SK-N-SH (cell line): ENCODE data around the gene KDM6B. TPM values are rescaled to one million over a fixed set of nuclear protein-coding genes. Genes with fewer than 3 reads are reported as not detected.

Source experiments
- CTCF ChIA-PET: fragments of 300-600, 350-600 bp; formaldehyde crosslinking; extraction: SDS; loops from one replicate; lab custom pipeline; 2021; lab: Yijun Ruan, JAX
- POLR2A ChIA-PET: fragments of 350-600 bp; sonication (Branson Sonifier 250); formaldehyde crosslinking; extraction: SDS; loops from one replicate; lab custom pipeline; 2020; ENCODE audit warnings: antibody characterized with exemption, inconsistent platforms; lab: Yijun Ruan, JAX
- DNase-seq: peaks from one replicate; pipeline ENCODE4 v3.0.0; 2012
- H2AFZ ChIP-seq: fragments of 200-600 bp; sonication (generic); 2 replicates; pipeline ENCODE4 v1.8.1; 2016; ENCODE audit warnings: antibody characterized with exemption, mild to moderate bottlenecking, low read depth
- H3F3A ChIP-seq: fragments of 200-600 bp; sonication (generic); replicated peaks from 2 replicates; pipeline ENCODE3; 2016; ENCODE audit warnings: antibody characterized with exemption, mild to moderate bottlenecking; ENCODE audit not compliant: insufficient read depth
- H3K27ac ChIP-seq, 2 experiments: fragments of 200-500 bp in 1 of 2; fragments of 200-600 bp in 1 of 2; sonication (Bioruptor generic) in 1 of 2; sonication (generic), shearing (Covaris generic) in 1 of 2; 2 replicates each; pipeline versions ENCODE4 v1.5.1 to v1.6.1; 2014 to 2016; ENCODE audit warnings: low read depth in 2 of 2, inconsistent platforms in 1 of 2, low read length in 1 of 2, mild to moderate bottlenecking in 1 of 2, mixed read lengths in 1 of 2
- H3K27me3 ChIP-seq: fragments of 200-600 bp; sonication (generic), shearing (Covaris generic); 2 replicates; pipeline ENCODE4 v1.6.1; 2016; ENCODE audit warnings: mixed run types; ENCODE audit not compliant: insufficient read depth
- H3K36me3 ChIP-seq, 2 experiments: fragments of 200-500 bp in 1 of 2; fragments of 200-600 bp in 1 of 2; sonication (Bioruptor generic) in 1 of 2; sonication (generic) in 1 of 2; replicated peaks in 1 of 2; 2 replicates each; pipeline versions ENCODE3 to v1.5.1; 2014 to 2016; ENCODE audit warnings: low read length in 1 of 2, mild to moderate bottlenecking in 1 of 2; ENCODE audit not compliant: insufficient read depth in 2 of 2, control insufficient read depth in 1 of 2
- H3K4me1 ChIP-seq, 2 experiments: fragments of 200-500 bp in 1 of 2; fragments of 200-600 bp in 1 of 2; sonication (Bioruptor generic) in 1 of 2; sonication (generic), shearing (Covaris generic) in 1 of 2; 2 replicates each; pipeline versions ENCODE4 v1.5.1 to v1.6.1; 2014 to 2016; ENCODE audit warnings: low read depth in 1 of 2, low read length in 1 of 2, mixed run types in 1 of 2; ENCODE audit not compliant: insufficient read depth in 2 of 2, control insufficient read depth in 1 of 2
- H3K4me2 ChIP-seq: fragments of 200-600 bp; sonication (generic), shearing (Covaris generic); 2 replicates; pipeline ENCODE4 v1.6.1; 2017; ENCODE audit warnings: mixed run types
- H3K4me3 ChIP-seq, 2 experiments: fragments of 200-500 bp in 1 of 2; fragments of 200-600 bp in 1 of 2; sonication (Bioruptor generic) in 1 of 2; sonication (generic), shearing (Covaris generic) in 1 of 2; 2 replicates each; pipeline versions ENCODE4 v1.5.1 to v1.8.1; 2014 to 2016; ENCODE audit warnings: low read depth in 2 of 2, inconsistent platforms in 1 of 2, low read length in 1 of 2, mild to moderate bottlenecking in 1 of 2, mixed read lengths in 1 of 2, moderate library complexity in 1 of 2
- H3K79me2 ChIP-seq: fragments of 200-600 bp; sonication (generic); 2 replicates; pipeline ENCODE4 v1.8.1; 2017; ENCODE audit warnings: mild to moderate bottlenecking; ENCODE audit not compliant: insufficient read depth
- H3K9ac ChIP-seq: fragments of 200-600 bp; sonication (generic); 2 replicates; pipeline ENCODE4 v1.6.1; 2017; ENCODE audit warnings: mixed run types
- H3K9me2 ChIP-seq: fragments of 200-600 bp; sonication (generic); 2 replicates; pipeline ENCODE4 v1.6.1; 2017; ENCODE audit warnings: mixed run types
- H3K9me3 ChIP-seq: fragments of 200-600 bp; sonication (generic); 2 replicates; pipeline ENCODE4 v1.6.1; 2017; ENCODE audit warnings: mixed run types, mild to moderate bottlenecking, moderate library complexity
- H4K20me1 ChIP-seq: fragments of 200-600 bp; sonication (generic); 2 replicates; pipeline ENCODE4 v1.6.1; 2017; ENCODE audit warnings: mild to moderate bottlenecking, mixed run types; ENCODE audit not compliant: insufficient read depth
- CHD2 ChIP-seq: fragments of 150-350 bp; IDR thresholded peaks from 2 replicates; pipeline ENCODE4 v1.6.1; 2018; ENCODE audit warnings: low read length; ENCODE audit not compliant: partially characterized antibody
- CTCF ChIP-seq: fragments of 200-600 bp; sonication (generic); IDR thresholded peaks from 2 replicates; pipeline ENCODE4 v1.6.1; 2017; ENCODE audit warnings: antibody characterized with exemption, mild to moderate bottlenecking, moderate library complexity
- ELF1 ChIP-seq: IDR thresholded peaks from 2 replicates; pipeline ENCODE4 v1.4.0; 2012
- FOSL2 ChIP-seq: IDR thresholded peaks from 2 replicates; pipeline ENCODE4 v1.4.0; 2012; ENCODE audit warnings: low read depth, mild to moderate bottlenecking, moderate library complexity, borderline replicate concordance
- FOXM1 ChIP-seq: IDR thresholded peaks from 2 replicates; pipeline ENCODE4 v1.4.0; 2012; ENCODE audit warnings: low read depth, mild to moderate bottlenecking
- GATA2 ChIP-seq: sonication (generic); formaldehyde crosslinking; IDR thresholded peaks from 2 replicates; pipeline ENCODE4 v1.5.0; 2020; ENCODE audit warnings: mild to moderate bottlenecking, missing genetic modification reagents
- IRF3 ChIP-seq: fragments of 150-350 bp; IDR thresholded peaks from 2 replicates; pipeline ENCODE4 v1.6.1; 2016; ENCODE audit warnings: mild to moderate bottlenecking, low read depth, low read length
- JUND ChIP-seq: IDR thresholded peaks from 2 replicates; pipeline ENCODE4 v1.4.0; 2012
- MAX ChIP-seq: IDR thresholded peaks from 2 replicates; pipeline ENCODE4 v1.4.0; 2012; ENCODE audit warnings: low read depth
- MEF2A ChIP-seq: IDR thresholded peaks from 2 replicates; pipeline ENCODE4 v1.4.0; 2012; ENCODE audit warnings: low read depth, borderline replicate concordance
- MXI1 ChIP-seq: IDR thresholded peaks from 2 replicates; pipeline ENCODE4 v1.6.1; 2012; ENCODE audit warnings: mild to moderate bottlenecking, low read depth, low read length, improper control_type of control experiment
- NFIC ChIP-seq: IDR thresholded peaks from 2 replicates; pipeline ENCODE4 v1.4.0; 2012; ENCODE audit warnings: borderline replicate concordance
- NRF1 ChIP-seq: IDR thresholded peaks from 2 replicates; pipeline ENCODE4 v1.6.1; 2012; ENCODE audit warnings: low read depth, mild to moderate bottlenecking, low read length
- RAD21 ChIP-seq: IDR thresholded peaks from 2 replicates; pipeline ENCODE4 v1.6.1; 2012; ENCODE audit warnings: mild to moderate bottlenecking, low read length
- RCOR1 ChIP-seq: fragments of 150-350 bp; IDR thresholded peaks from 2 replicates; pipeline ENCODE4 v1.6.1; 2017; ENCODE audit warnings: antibody characterized with exemption, low read length
- RFX5 ChIP-seq: IDR thresholded peaks from 2 replicates; pipeline ENCODE4 v1.6.1; 2012; ENCODE audit warnings: mild to moderate bottlenecking, improper control_type of control experiment, low read length
- SIN3A ChIP-seq: IDR thresholded peaks from 2 replicates; pipeline ENCODE4 v1.6.1; 2012; ENCODE audit warnings: low read depth, mild to moderate bottlenecking, low read length, moderate library complexity, borderline replicate concordance
- TAF1 ChIP-seq: IDR thresholded peaks from 2 replicates; pipeline ENCODE4 v1.6.1; 2012; ENCODE audit warnings: low read depth, mild to moderate bottlenecking, low read length, moderate library complexity, borderline replicate concordance
- TCF12 ChIP-seq: IDR thresholded peaks from 2 replicates; pipeline ENCODE4 v1.4.0; 2012
- USF1 ChIP-seq: IDR thresholded peaks from 2 replicates; pipeline ENCODE4 v1.4.0; 2012; ENCODE audit warnings: low read depth, borderline replicate concordance
- USF2 ChIP-seq: fragments of 150-350 bp; IDR thresholded peaks from 2 replicates; pipeline ENCODE4 v1.6.1; 2017; ENCODE audit warnings: antibody characterized with exemption, low read length, low read depth, borderline replicate concordance
- WGBS: methylation state at CpG from one replicate; pipeline ENCODE4 v1.1.6; 2017; ENCODE audit warnings: low lambda C conversion rate; 5-methylcytosine and 5-hydroxymethylcytosine counted together
- polyA plus RNA-seq, 3 experiments: library from polyadenylated mRNA; depleted of rRNA; stranded (reverse); fragments of >200 nt; gene quantifications; 2 replicates each; pipeline ENCODE4 v1.2.3, GENCODE V29; 2012

The KDM6B gene
- polyA plus RNA-seq, 1 of the 3 experiments (the other 2 are of a cell fraction) = 2.6 TPM

GRCh38 chr17:7864995-7865650 lies 31.1 kb downstream of the KDM6B start:
- ChIA-PET POLR2A (no interaction called here), CTCF (interaction anchor here (1.0 to 9.9 kb wide), 14 partner anchors 9 to 208 kb away, joined by 3 to 143 read pairs (median 6); no protein-coding TSS in a partner anchor)
- Histone ChIP-seq H3F3A (peaks cover 3% of the 10 kb centered on the region), H3K27me3 (no peaks in the 10 kb centered on the region), H3K9ac (no peak overlapping the region), H3K9me3 (no peaks in the 10 kb centered on the region), H3K4me2 (no peak overlapping the region), H3K4me3 (no peak overlapping the region), H3K9me2 (no peaks in the 10 kb centered on the region), H3K79me2 (no peaks in the 10 kb centered on the region; the same call in 1 of the 2 replicates), H3K36me3 (peaks cover 13 to 23% of the 10 kb centered on the region in 2 experiments), H3K27ac (no peak overlapping the region), H2AFZ (no peak overlapping the region), H4K20me1 (no peaks in the 10 kb centered on the region), H3K4me1 (peaks cover 0 to 3% of the 10 kb centered on the region in 2 experiments; a peak in 2 of 4 replicates)
- 91% methylated on average over 5 of the region's 5 CpGs for WGBS
- DNase-seq = no peak
- TF ChIP-seq SIN3A = no peak
- no peak for TF ChIP-seq FOSL2
- no peak for TF ChIP-seq TCF12
- no peak for TF ChIP-seq TAF1
- TF ChIP-seq JUND = no peak
- TF ChIP-seq NFIC = no peak

GRCh38 chr17:7867881-7868329 lies 33.9 kb downstream of the KDM6B start:
- TF ChIP-seq RCOR1 = no peak
- TF ChIP-seq NRF1 = no peak
- no peak for TF ChIP-seq ELF1
- TF ChIP-seq MXI1 = no peak
- TF ChIP-seq IRF3 = no peak
- no peak for TF ChIP-seq USF1
- TF ChIP-seq TAF1 = no peak
- no peak for TF ChIP-seq MEF2A
- no peak for TF ChIP-seq CTCF
- TF ChIP-seq JUND = no peak
- TF ChIP-seq USF2 = no peak
- no peak for TF ChIP-seq GATA2 (CRISPR knock-in tag)
- TF ChIP-seq MAX = no peak
- no peak for TF ChIP-seq RFX5
- TF ChIP-seq FOSL2 = no peak
- no peak for TF ChIP-seq TCF12
- TF ChIP-seq FOXM1 = no peak
- no peak for TF ChIP-seq RAD21
- no peak for TF ChIP-seq NFIC
- no peak for TF ChIP-seq CHD2
- TF ChIP-seq, all 33 proteins: peak for 0
- peaks cover 11 to 20% of the 10 kb centered on the region in 2 experiments for H3K36me3 ChIP-seq
- no peak overlapping the region for H3K9ac ChIP-seq
- H3K4me3 ChIP-seq = no peak overlapping the region
- peaks cover 6% of the 10 kb centered on the region for H3F3A ChIP-seq
- H2AFZ ChIP-seq = no peak overlapping the region
- H3K4me1 ChIP-seq = peaks cover 0 to 3% of the 10 kb centered on the region in 2 experiments; a peak in 2 of 4 replicates
- no peaks in the 10 kb centered on the region; the same call in 1 of the 2 replicates for H3K79me2 ChIP-seq
- CTCF ChIA-PET = interaction anchor here (1.3 to 9.9 kb wide), 4 partner anchors 22 to 122 kb away, joined by 3 to 143 read pairs (median 12); partner anchors contain the start of gene CHD3
- H4K20me1 ChIP-seq = no peaks in the 10 kb centered on the region
- WGBS = 91% methylated on average over 5 of the region's 5 CpGs
- POLR2A ChIA-PET = interaction anchor here (0.6 kb wide), 1 partner anchor 142 kb away, joined by 4 read pairs; no protein-coding TSS in a partner anchor
- H3K27ac ChIP-seq = no peak overlapping the region
- DNase-seq = no peak
- H3K9me3 ChIP-seq = no peaks in the 10 kb centered on the region
- H3K4me2 ChIP-seq = no peak overlapping the region
- no peaks in the 10 kb centered on the region for H3K9me2 ChIP-seq
- H3K27me3 ChIP-seq = no peaks in the 10 kb centered on the region
